G401.6 (cell line): ENCODE measurements around the gene RPGRIP1L.

Source experiments
- FAIRE-seq: peaks from 2 replicates; lab custom pipeline; 2012; peaks lifted over from hg19 to GRCh38; lab: Jason Lieb, UNC

Gene RPGRIP1L

DNA sequence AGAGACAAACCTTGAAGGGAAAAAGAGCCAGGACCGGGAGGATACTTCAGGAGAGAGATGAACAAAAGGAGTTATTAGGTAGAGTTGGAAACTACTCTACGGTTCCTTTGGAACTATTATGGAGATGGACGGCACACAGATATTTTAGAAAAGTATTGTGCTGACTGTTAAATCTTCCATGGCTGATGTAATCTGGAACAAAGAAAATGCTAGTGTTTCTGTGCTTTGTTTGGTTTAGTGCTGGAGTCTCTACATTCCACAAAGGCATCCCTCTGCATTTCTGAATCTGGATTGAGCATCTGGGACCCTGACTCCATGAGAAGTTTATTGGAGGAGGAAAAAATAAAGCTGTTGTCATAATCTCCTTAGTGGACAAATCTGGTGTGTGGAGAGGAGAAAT lies 57.2 kb downstream of the RPGRIP1L start:
- FAIRE-seq, result no peak

DNA sequence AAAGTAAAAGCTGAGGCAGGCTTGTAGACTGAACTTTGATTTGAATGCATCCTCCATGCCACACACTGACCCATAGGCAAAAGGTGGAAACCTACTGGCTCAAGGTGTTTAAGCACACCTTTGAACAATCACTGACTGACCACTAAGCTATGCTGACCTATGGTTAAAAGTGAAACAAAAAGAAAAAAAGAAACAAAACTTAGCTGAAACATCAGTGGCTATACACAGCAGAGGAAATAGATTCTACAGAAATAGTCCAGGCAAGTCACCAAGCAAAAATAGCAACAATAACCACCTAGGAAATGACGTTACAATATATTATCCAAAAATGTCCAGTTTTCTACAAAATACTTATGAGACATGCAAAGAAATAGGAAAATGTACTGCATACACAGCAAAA lies 60.2 kb downstream of the RPGRIP1L start:
- no peak for FAIRE-seq

DNA sequence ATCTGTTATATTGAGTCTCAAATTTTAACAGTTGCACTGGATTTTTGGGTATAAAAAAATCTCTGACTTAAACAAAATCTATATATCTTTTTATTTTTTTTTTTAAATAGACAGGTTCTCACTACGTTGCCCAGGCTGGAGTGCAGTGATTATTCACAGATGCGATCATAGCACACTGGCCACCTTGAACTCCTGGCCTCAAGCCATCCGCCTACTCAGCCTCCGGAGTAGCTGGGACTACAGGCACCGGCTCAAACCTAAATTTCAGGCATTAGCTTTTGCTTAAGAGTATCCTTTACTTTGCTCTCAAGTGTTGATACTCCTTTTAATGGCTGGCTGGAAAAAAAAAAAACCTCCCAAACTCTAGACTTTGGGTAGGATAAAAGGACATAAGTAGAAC lies 61.6 kb downstream of the RPGRIP1L start:
- no peak for FAIRE-seq

DNA sequence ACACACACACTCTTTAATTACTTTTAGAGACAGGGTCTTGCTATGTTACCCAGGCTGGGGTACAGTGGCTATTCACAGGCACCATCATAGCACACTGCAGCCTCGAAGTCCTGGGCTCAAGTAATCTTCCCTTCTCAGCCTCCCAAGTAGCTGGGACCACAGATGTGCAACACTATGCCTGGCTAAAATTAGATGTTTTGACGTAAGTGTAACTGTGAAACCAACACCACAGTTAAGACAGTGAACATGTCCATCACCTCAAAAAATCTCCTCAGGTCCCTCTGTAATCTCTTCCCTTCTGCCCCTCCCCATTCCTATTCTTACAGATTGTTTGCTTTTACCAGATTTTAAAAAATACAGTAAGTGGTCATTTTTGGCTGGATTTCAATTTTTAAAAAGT lies 66.7 kb downstream of the RPGRIP1L start:
- FAIRE-seq, result no peak

DNA sequence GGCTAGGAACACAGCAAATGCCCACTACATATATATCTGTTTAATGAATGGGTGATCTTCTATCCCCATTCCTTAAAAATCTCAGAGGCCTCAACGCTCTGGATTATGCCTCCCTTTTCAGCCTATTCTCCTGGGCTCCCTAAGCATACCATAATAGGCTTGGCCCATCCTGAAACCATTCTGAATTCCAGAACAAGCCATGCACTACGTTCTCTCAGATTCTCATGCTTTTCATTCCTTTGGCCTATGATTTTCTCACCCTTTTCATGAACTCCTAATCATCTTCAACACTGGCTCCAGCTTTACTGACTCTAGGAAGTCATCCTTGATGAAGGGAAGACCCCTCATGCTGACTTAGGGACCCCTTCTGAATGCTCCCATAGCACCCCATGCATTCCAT lies 71.1 kb downstream of the RPGRIP1L start:
- no peak for FAIRE-seq

DNA sequence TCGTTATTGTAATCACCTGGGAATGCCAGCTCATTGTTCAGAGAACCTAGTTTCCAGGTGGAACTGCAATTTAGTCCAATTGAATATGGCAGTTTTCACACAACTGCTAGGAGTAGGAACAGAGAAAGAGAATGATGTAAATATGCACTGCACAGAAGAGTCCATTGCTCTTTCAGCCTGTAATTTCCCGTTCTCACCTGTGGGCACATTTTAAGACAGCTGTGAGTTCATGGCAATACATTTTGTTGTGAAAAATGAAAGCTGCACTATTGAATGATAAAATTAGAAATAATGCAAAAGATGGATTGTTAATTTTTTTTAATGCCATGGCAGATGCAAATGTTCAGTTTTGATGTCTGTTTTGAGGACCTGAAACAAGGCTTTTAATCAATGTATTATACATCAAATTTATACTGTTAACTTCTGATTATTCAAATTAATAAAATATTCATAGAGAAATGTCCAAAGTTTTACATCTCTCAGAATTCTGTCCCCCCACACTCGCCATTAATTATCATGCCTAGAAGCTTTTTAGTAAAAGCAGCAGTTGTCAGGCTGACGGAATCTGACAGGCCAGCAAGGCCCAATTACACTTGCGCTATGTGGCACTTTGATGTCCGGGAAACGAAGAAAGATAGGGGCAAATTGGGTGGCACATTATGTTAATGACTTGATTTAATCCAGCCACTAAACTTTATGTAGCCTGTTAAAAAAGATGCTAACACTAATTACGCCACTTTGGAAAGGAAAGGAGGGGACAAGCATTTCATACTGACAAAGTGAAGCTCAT lies 72.2 kb downstream of the RPGRIP1L start:
- FAIRE-seq, result no peak

DNA sequence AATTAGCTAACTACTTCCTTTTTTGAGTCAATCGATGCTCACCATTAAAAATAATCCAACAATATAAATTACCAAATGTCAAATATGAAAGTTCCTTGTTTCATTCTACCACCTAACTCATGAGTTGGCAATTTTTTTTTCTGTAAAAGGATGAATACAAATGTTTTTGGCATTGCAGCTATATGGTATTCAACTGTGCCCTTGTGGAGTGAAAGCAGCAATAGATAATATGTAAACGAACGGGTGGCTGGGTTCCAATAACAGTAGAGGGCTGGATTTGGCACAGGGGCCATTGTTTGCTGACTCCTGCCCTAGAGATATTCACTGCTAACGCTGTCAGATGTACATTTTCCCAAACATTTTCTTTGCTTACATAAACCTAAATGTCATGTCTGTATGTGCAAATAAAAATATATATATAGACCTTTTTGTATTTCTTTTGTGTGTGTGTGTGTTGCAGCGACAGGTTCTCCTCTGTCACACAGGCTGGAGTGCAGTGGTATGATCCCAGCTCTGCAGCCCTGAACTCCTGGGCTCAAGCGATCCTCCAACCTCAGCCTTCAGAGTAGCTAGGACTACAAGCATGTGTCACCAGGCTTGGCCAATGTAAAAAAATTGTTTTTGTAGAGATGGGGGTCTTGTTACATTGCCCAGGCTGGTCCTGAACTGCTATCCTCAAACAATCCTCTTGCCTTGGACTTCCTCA lies 73.9 kb downstream of the RPGRIP1L start:
- no peak for FAIRE-seq

DNA sequence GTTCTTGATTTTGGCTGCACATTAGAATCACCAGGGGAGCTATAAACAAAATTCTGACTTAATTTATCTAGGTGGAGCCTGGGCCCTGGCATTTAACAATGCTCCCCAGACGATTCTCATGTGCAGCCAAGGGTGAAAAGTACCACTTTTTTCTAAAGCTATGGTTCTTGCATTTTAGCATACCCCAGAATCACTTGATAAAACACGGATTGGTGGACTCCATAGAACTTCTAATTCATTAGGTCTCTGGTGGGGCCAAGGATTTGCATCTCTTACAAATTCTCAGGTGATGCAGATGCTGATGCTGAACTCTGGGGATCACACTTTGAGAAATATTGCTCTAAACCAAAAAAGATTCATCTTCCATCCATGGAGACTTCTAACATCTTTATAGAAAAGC lies 74.5 kb downstream of the RPGRIP1L start:
- FAIRE-seq, result no peak

DNA sequence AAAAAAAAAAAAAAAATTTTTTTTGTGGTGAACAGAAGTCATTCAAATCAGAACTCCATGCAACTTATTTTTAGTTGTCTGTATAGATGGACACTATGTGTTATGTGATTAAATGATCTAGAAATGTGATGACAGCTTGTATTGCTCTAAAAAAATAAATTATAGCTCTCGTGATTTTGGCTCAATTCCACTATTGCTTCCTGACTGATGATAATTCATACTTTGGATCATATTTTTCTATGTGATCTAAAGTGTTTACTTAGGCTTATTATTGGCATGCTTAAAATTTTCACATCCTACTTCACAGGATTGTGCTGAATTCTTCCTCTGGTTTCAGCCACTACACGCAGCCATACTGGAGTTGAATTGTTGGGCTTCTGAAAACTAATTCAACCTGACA lies 76.8 kb downstream of the RPGRIP1L start:
- no peak for FAIRE-seq

DNA sequence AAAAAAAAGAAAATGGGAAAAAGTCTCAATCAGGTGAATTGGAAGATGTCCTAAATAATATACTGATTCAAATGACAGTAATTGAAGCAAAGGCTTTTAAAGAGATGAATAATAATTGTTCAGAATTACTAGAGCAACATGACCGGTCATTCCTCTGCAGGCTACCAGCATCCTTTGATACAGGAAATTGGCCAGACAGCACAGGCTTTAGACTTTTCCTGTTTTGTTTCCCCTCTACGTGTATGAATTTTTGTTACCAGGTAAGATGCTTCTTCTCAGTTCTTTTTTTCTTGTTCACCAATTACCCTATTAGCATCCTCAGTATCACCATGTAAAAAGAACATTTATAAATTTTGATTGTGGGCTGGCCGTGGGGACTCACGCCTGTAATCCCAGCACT lies 77.5 kb downstream of the RPGRIP1L start:
- no peak for FAIRE-seq

DNA sequence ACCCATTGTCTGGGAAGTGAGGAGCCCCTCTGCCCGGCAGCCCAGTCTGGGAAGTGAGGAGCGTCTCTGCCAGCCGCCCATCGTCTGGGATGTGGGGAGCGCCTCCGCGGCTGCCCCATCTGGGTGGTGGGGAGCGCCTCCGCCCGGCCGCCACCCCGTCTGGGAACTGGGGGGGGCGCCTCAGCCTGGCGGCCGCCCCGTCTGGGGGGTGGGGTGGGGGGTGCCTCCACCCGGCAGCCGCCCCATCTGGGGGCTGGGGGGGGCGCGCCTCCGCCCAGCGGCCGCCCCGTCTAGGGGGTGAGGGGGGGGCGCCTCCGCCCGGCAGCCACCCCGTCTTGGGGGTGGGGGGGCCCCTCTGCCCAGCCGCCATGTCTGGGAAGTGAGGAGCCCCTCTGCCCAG lies 78.4 kb downstream of the RPGRIP1L start:
- no peak for FAIRE-seq

DNA sequence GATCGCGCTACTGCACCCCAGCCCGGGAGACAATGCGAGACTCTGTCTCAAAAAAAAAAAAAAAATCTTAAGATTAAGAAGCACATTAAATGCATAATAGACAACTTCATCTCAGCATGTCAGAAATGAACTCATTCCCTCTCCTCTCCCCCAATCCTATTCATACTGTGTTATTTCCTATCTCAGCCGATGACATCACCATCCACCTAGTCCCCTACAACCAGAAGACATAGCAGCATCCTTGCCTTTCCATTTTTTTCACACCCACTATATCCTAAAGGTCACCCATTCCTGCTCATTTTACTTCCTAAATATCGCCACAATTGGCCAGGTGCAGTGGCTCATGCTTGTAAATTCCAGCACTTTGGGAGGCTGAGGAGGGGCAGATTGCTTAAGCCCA lies 81.3 kb downstream of the RPGRIP1L start:
- no peak for FAIRE-seq

DNA sequence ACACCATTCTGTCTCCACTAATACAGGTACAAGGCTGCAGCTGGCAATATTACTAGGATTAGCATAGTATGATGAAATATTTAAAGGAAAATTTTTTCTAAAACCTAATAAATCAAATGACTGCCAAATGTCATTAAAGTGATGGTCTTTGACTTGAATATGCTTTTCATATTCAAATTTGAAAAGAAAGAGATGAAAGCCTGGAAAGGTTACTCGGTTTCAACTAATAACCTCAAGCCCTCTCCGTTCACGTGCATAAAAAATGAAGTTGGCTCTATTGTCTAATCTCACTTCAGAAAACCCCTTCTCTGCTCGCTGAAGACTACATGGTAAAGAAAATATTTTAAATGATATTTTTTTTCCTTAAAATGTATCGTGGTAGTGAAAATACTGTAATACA lies 83.2 kb downstream of the RPGRIP1L start:
- FAIRE-seq, result no peak

DNA sequence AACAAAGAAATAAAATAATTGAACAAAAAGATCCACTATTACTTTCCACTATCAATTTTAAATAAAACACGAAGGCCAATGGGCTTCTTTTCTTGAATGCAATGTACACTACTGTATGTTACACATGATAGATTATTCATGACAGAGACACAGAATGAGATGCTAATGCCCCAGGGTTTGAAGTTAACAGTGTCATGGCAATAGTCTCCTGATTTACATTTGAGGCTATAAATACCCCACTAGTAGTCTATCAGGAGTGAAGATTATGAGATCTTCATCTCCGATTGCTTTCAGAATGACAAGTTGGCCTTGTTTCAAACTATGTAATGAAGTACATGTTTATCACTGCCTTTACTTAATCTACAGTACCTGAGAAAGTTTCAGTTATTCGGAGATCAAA lies 84.4 kb downstream of the RPGRIP1L start:
- FAIRE-seq, result no peak

DNA sequence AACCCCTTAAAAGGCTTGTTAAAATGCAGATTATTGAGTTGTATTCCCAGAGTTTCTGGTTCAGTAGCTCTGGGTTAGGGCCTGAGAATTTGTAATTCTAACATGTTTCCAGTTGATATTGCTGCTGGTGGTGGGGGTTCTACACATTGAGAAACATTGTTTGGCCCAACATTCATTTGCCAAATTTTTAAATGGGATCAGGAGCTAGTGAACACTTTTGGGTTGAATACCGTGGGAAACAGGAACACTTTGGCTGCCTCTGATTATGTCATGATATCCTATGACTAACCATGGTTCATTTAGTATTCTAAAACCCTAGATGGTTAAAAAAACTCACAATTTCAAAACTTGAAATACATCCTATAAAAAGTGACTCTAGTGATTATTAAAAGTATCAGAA lies 89.3 kb downstream of the RPGRIP1L start:
- no peak for FAIRE-seq

DNA sequence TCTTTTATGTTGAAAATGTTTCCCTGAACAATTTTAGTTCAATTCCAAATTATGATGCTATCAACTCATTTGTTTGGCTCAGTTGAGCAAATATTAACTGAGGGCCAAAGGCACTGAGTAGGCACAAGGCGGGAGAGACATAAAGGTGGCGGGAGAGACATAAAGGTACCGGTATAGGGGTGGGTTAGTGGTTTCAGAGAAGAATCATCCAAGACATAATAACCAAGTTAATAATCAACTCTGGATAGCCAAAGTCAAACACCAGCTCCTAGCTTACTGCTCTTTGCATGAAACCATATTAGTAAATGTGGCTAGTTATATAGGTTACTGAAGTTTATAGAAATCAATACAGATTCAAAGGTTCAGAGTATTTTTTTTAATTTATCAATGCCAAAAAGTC lies 91.7 kb downstream of the RPGRIP1L start:
- FAIRE-seq, result no peak

DNA sequence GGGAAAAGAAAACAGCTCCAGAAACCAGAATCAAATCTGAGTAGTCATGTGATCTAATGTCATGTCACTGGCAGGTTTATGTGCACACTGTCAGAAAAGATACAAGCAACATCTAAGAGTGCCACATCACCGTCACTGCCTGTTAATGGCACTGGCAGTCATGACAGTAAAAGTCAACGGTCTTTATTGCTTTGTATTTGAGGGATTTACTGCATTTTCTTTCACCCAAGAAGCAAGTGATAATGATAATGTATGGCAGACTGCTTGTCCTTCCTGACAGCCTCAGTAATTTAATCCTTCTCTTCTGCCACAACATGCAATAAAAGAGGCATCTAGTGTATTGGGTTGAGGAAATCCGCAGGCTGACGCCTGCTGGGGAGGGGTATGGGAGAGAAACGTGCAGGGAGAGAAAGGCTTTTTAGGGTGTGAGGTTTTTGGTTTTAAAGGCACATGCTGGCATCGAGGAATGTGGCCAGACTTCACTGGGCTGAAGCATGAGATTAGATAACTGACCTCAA lies 92.4 kb downstream of the RPGRIP1L start:
- no peak for FAIRE-seq

DNA sequence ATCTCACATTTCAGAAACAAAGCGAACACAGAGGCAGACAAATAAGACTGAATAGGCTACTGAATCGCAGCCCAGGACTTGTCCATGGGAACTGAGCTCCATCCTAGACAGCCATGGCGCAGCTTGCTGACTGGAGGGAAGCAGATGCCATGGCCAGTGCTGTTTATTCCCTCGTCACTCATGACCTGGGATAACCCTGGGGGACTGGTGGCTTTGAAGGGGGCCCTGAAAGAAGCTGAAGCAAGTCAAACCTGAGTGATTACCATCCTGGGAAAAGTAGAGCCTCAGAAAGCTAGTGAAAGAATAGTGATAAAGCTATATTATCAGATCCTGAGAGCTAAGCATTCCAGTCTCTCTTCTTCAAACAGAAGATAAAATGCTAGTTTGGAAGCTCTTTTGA lies 94.1 kb downstream of the RPGRIP1L start:
- no peak for FAIRE-seq

DNA sequence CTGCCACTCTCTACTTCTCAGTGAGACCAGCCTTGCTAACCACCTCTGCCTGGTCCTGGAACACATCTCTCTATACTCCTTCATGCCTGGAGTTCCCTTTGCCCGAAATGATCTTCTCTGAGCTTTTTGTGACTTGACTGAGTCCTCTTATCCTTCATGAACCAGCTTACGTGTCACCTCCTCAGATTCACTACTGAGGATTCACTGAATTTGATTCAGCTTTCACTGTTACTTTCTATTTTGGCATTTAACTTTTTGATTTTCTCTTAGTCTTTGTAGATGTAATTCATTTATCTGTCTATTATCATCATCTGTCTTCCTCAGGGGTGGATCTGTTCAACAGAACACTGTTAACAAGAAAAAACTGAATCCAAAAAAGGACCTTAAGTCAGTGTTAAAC lies 95.6 kb downstream of the RPGRIP1L start:
- no peak for FAIRE-seq

DNA sequence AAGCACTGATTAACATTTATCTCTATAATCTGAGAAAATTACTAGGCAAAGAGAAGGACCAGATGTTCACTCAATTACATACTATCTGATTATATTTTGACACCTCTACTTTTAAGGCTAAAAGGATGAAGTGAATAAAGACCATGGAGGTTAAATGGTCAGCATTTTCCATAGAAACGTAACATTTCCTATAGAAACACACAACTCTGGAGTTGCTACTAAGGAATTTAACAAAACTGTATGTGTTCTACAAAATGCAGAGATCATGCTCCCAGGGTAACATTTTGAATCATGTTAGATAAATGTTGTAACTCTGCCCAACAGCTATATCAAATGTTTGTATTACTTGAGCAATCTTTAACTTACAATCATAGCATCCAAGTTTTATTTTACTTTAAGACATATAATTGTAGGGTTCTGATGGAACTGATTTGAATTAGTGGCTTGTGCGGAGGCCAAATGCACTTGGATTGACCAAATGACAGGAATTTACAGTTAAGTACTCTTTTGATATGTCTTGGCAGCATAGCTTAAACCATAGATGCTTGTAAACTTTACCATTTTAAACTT lies 97.7 kb downstream of the RPGRIP1L start:
- FAIRE-seq, result no peak

DNA sequence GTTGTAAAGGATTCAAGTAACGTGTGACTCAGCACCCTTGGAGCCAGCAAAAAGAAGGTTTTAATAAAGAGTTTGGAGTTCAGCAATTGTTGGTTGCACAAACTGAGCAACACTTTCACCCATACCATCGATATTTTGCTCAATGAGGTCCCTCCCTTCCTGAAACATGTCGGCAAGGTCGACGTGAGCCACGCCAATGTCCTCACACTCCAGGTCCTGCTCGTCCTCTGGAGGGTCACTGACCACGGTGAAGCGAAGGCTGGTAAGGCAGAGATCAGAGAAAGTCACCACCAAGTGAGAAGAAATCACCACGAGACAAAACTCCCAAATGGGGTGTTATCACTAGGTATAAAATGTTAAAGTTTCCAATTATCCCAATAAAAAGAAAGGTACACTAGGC lies 98.3 kb downstream of the RPGRIP1L start:
- FAIRE-seq, result no peak

DNA sequence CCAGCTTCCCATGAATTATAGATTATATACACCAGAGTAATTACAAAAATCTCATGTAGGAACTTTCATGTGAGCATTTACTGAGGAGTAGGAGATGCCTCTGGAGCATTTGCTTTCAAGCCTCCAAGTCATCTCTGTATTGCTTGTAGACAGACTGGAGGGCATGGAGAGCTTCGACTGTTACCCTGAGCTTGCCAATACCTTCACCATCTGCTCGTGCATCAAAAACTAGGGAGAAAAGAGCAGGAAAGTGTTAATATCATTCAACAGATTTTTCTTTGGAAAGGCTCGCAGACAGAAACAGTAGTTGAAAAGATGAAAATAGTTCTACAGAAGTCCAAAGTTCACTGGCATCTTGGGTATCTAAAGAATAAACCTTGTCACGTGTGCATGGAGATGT lies 101.7 kb downstream of the RPGRIP1L start:
- no peak for FAIRE-seq

DNA sequence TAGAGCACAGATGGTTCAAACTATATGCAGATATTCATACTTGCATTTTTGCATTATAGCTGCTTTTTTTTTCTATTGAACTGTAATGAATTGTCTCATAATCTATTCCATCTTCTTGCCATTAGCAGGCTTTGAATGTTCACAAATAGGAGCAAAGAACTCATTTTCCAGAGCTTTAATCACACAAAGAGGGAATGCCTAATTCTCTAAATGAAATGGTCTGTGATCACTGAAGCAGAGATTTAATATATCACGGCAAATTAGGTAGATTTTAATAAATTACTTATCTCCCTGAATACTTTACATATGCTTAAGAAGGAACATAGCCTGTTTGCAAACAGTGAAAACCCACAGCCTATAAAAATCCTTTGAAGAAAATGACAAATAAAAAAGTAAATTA lies 103.0 kb downstream of the RPGRIP1L start:
- FAIRE-seq, result no peak

DNA sequence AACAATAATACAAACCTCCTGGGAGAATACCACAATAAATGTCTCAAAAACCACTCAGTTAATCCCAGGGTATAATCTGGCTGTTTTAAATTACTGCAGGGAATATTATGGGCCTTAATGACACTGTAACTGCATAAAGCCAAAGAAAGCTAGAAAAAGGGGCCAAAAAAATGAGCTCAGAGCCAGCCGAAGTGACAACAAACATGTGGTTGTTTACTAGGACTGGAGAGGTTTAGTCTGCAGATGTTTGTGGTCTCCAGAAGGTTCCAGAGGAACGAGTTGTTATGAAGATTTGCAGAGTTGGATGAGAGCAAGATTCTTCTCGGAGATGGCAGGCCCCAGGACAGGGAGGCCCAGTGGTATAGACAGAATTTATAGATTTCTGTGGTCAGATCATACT lies 103.5 kb downstream of the RPGRIP1L start:
- no peak for FAIRE-seq
